ENCODE measurements around the gene GPATCH4. TPM values are rescaled to one million over a fixed set of nuclear protein-coding genes. Genes with fewer than 3 reads are reported as not detected.

GPATCH4 gene
- polyA plus RNA-seq, 3 donors: 12.5 to 42.2 (median 29.1) TPM

Other genes starting within 250 kb of the GPATCH4 start
- under 1 TPM in 1 of 3 donors, not detected in 2; 0.08 TPM for gene RHBG, start 232.3 kb downstream of the GPATCH4 start, polyA plus RNA-seq
- 10 to 100 TPM; 13.4 to 28.7 (median 17.4) TPM for gene MEF2D, start 100.7 kb downstream of the GPATCH4 start, polyA plus RNA-seq
- gene IQGAP3, start 28.9 kb downstream of the GPATCH4 start, polyA plus RNA-seq: under 1 TPM; 0.03 to 0.22 (median 0.22) TPM
- gene TTC24, start 21.8 kb downstream of the GPATCH4 start, polyA plus RNA-seq: under 1 TPM in 2 of 3 donors, not detected in 1; 0.10 to 0.17 TPM
- gene NAXE, start 9.7 kb downstream of the GPATCH4 start, polyA plus RNA-seq: 10 to 100 TPM; 46.5 to 65.9 (median 52.1) TPM
- 1 to 10 TPM in 1 of 3 donors, under 1 TPM in 2; 0.24 to 1.6 (median 0.28) TPM for gene HAPLN2, start 17.9 kb upstream of the GPATCH4 start, polyA plus RNA-seq
- gene BCAN, start 40.6 kb upstream of the GPATCH4 start, polyA plus RNA-seq: under 1 TPM; 0.06 to 0.56 (median 0.07) TPM
- gene NES, start 75.9 kb upstream of the GPATCH4 start, polyA plus RNA-seq: 10 to 100 TPM in 2 of 3 donors, 1 to 10 TPM in 1; 3.5 to 38.3 (median 32.1) TPM
- 10 to 100 TPM in 1 of 3 donors, 1 to 10 TPM in 1, under 1 TPM in 1; 0.45 to 31.3 (median 3.2) TPM for gene CRABP2, start 104.1 kb upstream of the GPATCH4 start, polyA plus RNA-seq
- gene METTL25B, start 127.0 kb upstream of the GPATCH4 start, polyA plus RNA-seq: 10 to 100 TPM; 22.7 to 25.4 (median 24.6) TPM
- 10 to 100 TPM in 2 of 3 donors, 1 to 10 TPM in 1; 9.3 to 17.1 (median 15.7) TPM for gene ISG20L2, start 127.3 kb upstream of the GPATCH4 start, polyA plus RNA-seq
- 100 to 1,000 TPM; 104 to 178 (median 151) TPM for gene MRPL24, start 139.6 kb upstream of the GPATCH4 start, polyA plus RNA-seq
- gene HDGF, start 150.2 kb upstream of the GPATCH4 start, polyA plus RNA-seq: 100 to 1,000 TPM in 2 of 3 donors, 10 to 100 TPM in 1; 51.7 to 120 (median 116) TPM
- gene PRCC, start 166.1 kb upstream of the GPATCH4 start, polyA plus RNA-seq: 10 to 100 TPM; 16.6 to 38.7 (median 35.8) TPM
- gene SH2D2A, start 215.4 kb upstream of the GPATCH4 start, polyA plus RNA-seq: 1 to 10 TPM in 2 of 3 donors, under 1 TPM in 1; 0.75 to 6.1 (median 3.0) TPM